GM19468 (cell line): Measurements from ENCODE around the gene DOK6.
"Not testable (repeated sequence)": the region's sequence is repeated elsewhere in the genome, so short reads cannot be mapped to it uniquely, and the experiment has no call there.

Source experiments
- ATAC-seq: cut with Tn5 transposase; IDR thresholded peaks from one replicate; pipeline ENCODE4 v1.9.1; 2021; ENCODE audit warnings: mild to moderate bottlenecking, moderate library complexity, moderate number of reproducible peaks; ENCODE audit not compliant: unreplicated experiment; ENCODE audit errors: extremely low read depth

The DOK6 gene

GRCh38 chr18:69778680-69779079 is 378.0 kb downstream of the DOK6 start:
- no peak for ATAC-seq

GRCh38 chr18:69780851-69781250 is 380.2 kb downstream of the DOK6 start:
- ATAC-seq: no peak

- no peak for ATAC-seq
Measured at GRCh38 chr18:69784815-69785214, 384.1 kb downstream of the DOK6 start.

- ATAC-seq: no peak
Measured at GRCh38 chr18:69785466-69785865, 384.8 kb downstream of the DOK6 start.

- ATAC-seq: no peak
Measured at GRCh38 chr18:69786427-69786826, 385.7 kb downstream of the DOK6 start.

GRCh38 chr18:69787825-69788547 is 387.3 kb downstream of the DOK6 start:
- ATAC-seq: no peak

- no peak for ATAC-seq
Measured at GRCh38 chr18:69789794-69790193, 389.1 kb downstream of the DOK6 start.

- no peak for ATAC-seq
Measured at GRCh38 chr18:69790649-69791048, 390.0 kb downstream of the DOK6 start.

- ATAC-seq: no peak
Measured at GRCh38 chr18:69795791-69796190, 395.1 kb downstream of the DOK6 start.

- ATAC-seq: no peak
Measured at GRCh38 chr18:69804776-69805501, 404.3 kb downstream of the DOK6 start.

GRCh38 chr18:69808399-69808798 is 407.7 kb downstream of the DOK6 start:
- no peak for ATAC-seq

- no peak for ATAC-seq
Measured at GRCh38 chr18:69813559-69813958, 412.9 kb downstream of the DOK6 start.

GRCh38 chr18:69814861-69815385 is 414.2 kb downstream of the DOK6 start:
- no peak for ATAC-seq

- ATAC-seq: no peak
Measured at GRCh38 chr18:69817335-69817940, 416.8 kb downstream of the DOK6 start.

GRCh38 chr18:69819460-69819859 is 418.8 kb downstream of the DOK6 start:
- no peak for ATAC-seq

- ATAC-seq: no peak
Measured at GRCh38 chr18:69820538-69820937, 419.9 kb downstream of the DOK6 start.

GRCh38 chr18:69830189-69830588 is 429.5 kb downstream of the DOK6 start:
- ATAC-seq: no peak

- not testable (repeated sequence) for ATAC-seq
Measured at GRCh38 chr18:69834980-69835379, 434.3 kb downstream of the DOK6 start.

GRCh38 chr18:69838003-69838402 is 437.3 kb downstream of the DOK6 start:
- no peak for ATAC-seq

- ATAC-seq: no peak
Measured at GRCh38 chr18:69838620-69839411, 438.1 kb downstream of the DOK6 start.
